Measurements from ENCODE around the gene EEF1G.
"Not testable (repeated sequence)": the region's sequence is repeated elsewhere in the genome, so short reads cannot be mapped to it uniquely, and the experiment has no call there.

Gene EEF1G

GRCh38 chr11:62553080-62553838, 20.4 kb downstream of the EEF1G start:
- peaks cover 15% of the 10 kb centered on the region for H3K36me3 ChIP-seq
- TF ChIP-seq CTCF (IDR thresholded peaks at IDR 0.05; ENCODE audit: low read depth, low read length), result no peak
- H3K4me3 ChIP-seq (ENCODE audit: low read depth, low read length), result no peak overlapping the region
- peaks cover 14% of the 10 kb centered on the region for H3K4me1 ChIP-seq
- no peak for DNase-seq
- no peaks in the 10 kb centered on the region for H3K9me3 ChIP-seq
- no peaks in the 10 kb centered on the region for H3K27me3 ChIP-seq

GRCh38 chr11:62552485-62553079, 21.1 kb downstream of the EEF1G start:
- TF ChIP-seq CTCF (IDR thresholded peaks at IDR 0.05; ENCODE audit: low read depth, low read length), result no peak
- H3K36me3 ChIP-seq, result peaks cover 14% of the 10 kb centered on the region
- DNase-seq, result no peak

GRCh38 chr11:62550478-62550877, 23.2 kb downstream of the EEF1G start:
- H3K4me3 ChIP-seq (ENCODE audit: low read depth, low read length); DNase-seq; H3K4me1 ChIP-seq; H3K36me3 ChIP-seq; H3K9me3 ChIP-seq; H3K27me3 ChIP-seq: not testable (repeated sequence)

More at GRCh38 chr11:62552485-62553079, 21.1 kb downstream of the EEF1G start:
- H3K4me3 ChIP-seq (ENCODE audit: low read depth, low read length), result no peak overlapping the region
- H3K9me3 ChIP-seq, result no peaks in the 10 kb centered on the region
- peaks cover 14% of the 10 kb centered on the region for H3K4me1 ChIP-seq
- no peaks in the 10 kb centered on the region for H3K27me3 ChIP-seq

GRCh38 chr11:62548545-62549335, 25.0 kb downstream of the EEF1G start:
- Histone ChIP-seq H3K4me1 (no peaks in the 10 kb centered on the region; the same call in 1 of the 2 replicates), H3K27me3 (peaks cover 6% of the 10 kb centered on the region; the same call in 1 of the 2 replicates), H3K9me3 (no peaks in the 10 kb centered on the region), H3K36me3 (no peaks in the 10 kb centered on the region), H3K4me3 (ENCODE audit: low read depth, low read length) (no peak overlapping the region)
- no peak for TF ChIP-seq CTCF (IDR thresholded peaks at IDR 0.05; ENCODE audit: low read depth, low read length)
- DNase-seq, result no peak

- no peaks in the 10 kb centered on the region for H3K36me3 ChIP-seq
- H3K9me3 ChIP-seq, result no peaks in the 10 kb centered on the region
- DNase-seq, result no peak
- no peak for TF ChIP-seq CTCF (IDR thresholded peaks at IDR 0.05; ENCODE audit: low read depth, low read length)
- no peaks in the 10 kb centered on the region; the same call in 1 of the 2 replicates for H3K4me1 ChIP-seq
- H3K27me3 ChIP-seq, result peaks cover 6% of the 10 kb centered on the region; the same call in 1 of the 2 replicates
- no peak overlapping the region for H3K4me3 ChIP-seq (ENCODE audit: low read depth, low read length)
Measured at GRCh38 chr11:62547691-62548281, 25.9 kb downstream of the EEF1G start.

GRCh38 chr11:62546929-62547625, 26.6 kb downstream of the EEF1G start:
- H3K4me1 ChIP-seq, result peaks cover 3% of the 10 kb centered on the region
- H3K4me3 ChIP-seq (ENCODE audit: low read depth, low read length), result no peak overlapping the region
- DNase-seq, result no peak
- no peaks in the 10 kb centered on the region for H3K9me3 ChIP-seq
- peaks cover 6% of the 10 kb centered on the region; the same call in 1 of the 2 replicates for H3K27me3 ChIP-seq
- no peaks in the 10 kb centered on the region for H3K36me3 ChIP-seq
- no peak for TF ChIP-seq CTCF (IDR thresholded peaks at IDR 0.05; ENCODE audit: low read depth, low read length)
